NB4 (cell line): Measurements from ENCODE around the gene CNBP.
"Not testable (repeated sequence)": the region's sequence is repeated elsewhere in the genome, so short reads cannot be mapped to it uniquely, and the experiment has no call there.

Experiments used
- CTCF ChIP-seq: IDR thresholded peaks from one replicate; pipeline ENCODE4 v1.5.1; 2012; ENCODE audit warnings: low read depth, low read length
- MAX ChIP-seq: IDR thresholded peaks from 2 replicates; pipeline ENCODE4 v1.6.1; 2011; ENCODE audit warnings: low read depth, low read length

- not testable (repeated sequence) for TF ChIP-seq CTCF, MAX
Measured at GRCh38 chr3:129165594-129165993, 18.1 kb downstream of the CNBP start.
